Pancreas (tissue), 10 donors: ENCODE measurements around the gene KAT6B. TPM values are rescaled to one million over a fixed set of nuclear protein-coding genes. Genes with fewer than 3 reads are reported as not detected.

Source experiments
- ATAC-seq, 4 donors: fragments of 200-7000 bp; cut with Tn5 transposase; one replicate each; pipeline versions ENCODE4 v1.8.0 to v1.9.1; 2020; ENCODE audit warnings: mild to moderate bottlenecking in 4 of 4, moderate library complexity in 4 of 4
- DNase-seq, 6 donors: peaks; one replicate each; pipeline ENCODE4 v3.0.0-alpha.2; 2020
- FAIRE-seq: peaks from 2 replicates; lab custom pipeline; 2012; peaks lifted over from hg19 to GRCh38; lab: Jason Lieb, UNC
- H3K27ac ChIP-seq, 4 donors: fragments of 200-600 bp; sonication (generic); 1 replicate in 3 of 4; 2 replicates in 1 of 4; pipeline versions ENCODE4 v1.5.0 to v1.8.0; 2020
- H3K27me3 ChIP-seq, 4 donors: fragments of 200-600 bp; one replicate each; pipeline ENCODE4 v1.8.0; 2021
- H3K36me3 ChIP-seq, 3 donors: fragments of 200-600 bp; sonication (generic) in 1 of 3; one replicate each; pipeline versions ENCODE4 v1.5.0 to v1.8.0; 2020 to 2021
- H3K4me1 ChIP-seq, 3 donors: fragments of 200-600 bp; one replicate each; pipeline ENCODE4 v1.8.0; 2021
- H3K4me3 ChIP-seq, 4 donors: fragments of 200-600 bp; sonication (generic) in 2 of 4; one replicate each; pipeline versions ENCODE4 v1.5.0 to v1.8.0; 2020 to 2021
- H3K9me3 ChIP-seq, 4 donors: fragments of 200-600 bp; one replicate each; pipeline ENCODE4 v1.8.0; 2021
- WGBS, 2 donors: extraction: QIAGEN DNeasy Blood & Tissue Kit; methylation state at CpG; one replicate each; pipeline ENCODE4 v1.1.7; 2013; 5-methylcytosine and 5-hydroxymethylcytosine counted together
- intact Hi-C, 3 donors: fragments of 100-400 bp; cut with DNase I; formaldehyde crosslinking; loops; one replicate each; pipeline versions ENCODE4 v1.11.1 to v1.14.2; 2022
- polyA plus RNA-seq, 2 donors: library from polyadenylated mRNA; stranded (reverse); fragments of 200-250 nt; gene quantifications; one replicate each; pipeline ENCODE4 v1.2.3, GENCODE V29; 2013
- total RNA-seq, 6 donors: library from RNA; stranded (reverse); fragmentation: NEBNext Ultra II Directional in 4 of 6; extraction: Animal tissue kit (Norgen Biotek cat#: 25700) in 4 of 6; gene quantifications; one replicate each; pipeline versions ENCODE4 v1.2.1 to v1.2.4, GENCODE V29; 2021 to 2023
- TF ChIP-seq, protein P1 (sequence below), 4 donors: fragments of 200-600 bp; sonication (generic) in 3 of 4; IDR thresholded peaks; one replicate each; pipeline versions ENCODE4 v1.5.0 to v1.8.0; 2021; ENCODE audit warnings: antibody characterized with exemption in 4 of 4
- donor health status: healthy with polysubstance abuse.
- donor health status: DM: no; HTN: no; CAD: no; lungs with moderate emphysema.
- donor health status: DM: no; HTN: no; CAD: no.
- donor health status: control.
- donor health status: control.
- donor health status: Bipolar disorder and iron deficiency.
- donor health status: DM: yes; HTN: yes; CAD: no.
- donor health status: DM: no; HTN: no; CAD: no.
- donor health status: DM: no; HTN: no; CAD: no.
- donor health status: DM: yes; HTN: yes; CAD: no.

The KAT6B gene
- total and polyA plus RNA-seq, 8 donors, result 7.6 to 28.6 (median 18.1) TPM

GRCh38 chr10:74949843-74950765 lies 123.7 kb downstream of the KAT6B start:
- no peak overlapping the region for H3K4me3 ChIP-seq
- H3K27me3 ChIP-seq, result no peaks in the 10 kb centered on the region
- H3K27ac ChIP-seq, result no peak overlapping the region
- FAIRE-seq, result no peak
- 93 to 94% methylated on average over 8 of the region's 8 CpGs for WGBS, 2 donors
- H3K9me3 ChIP-seq, result no peaks in the 10 kb centered on the region
- H3K4me1 ChIP-seq, result peaks cover 21 to 35% (median 29%) of the 10 kb centered on the region in 3 donors
- TF ChIP-seq, protein P1, sequence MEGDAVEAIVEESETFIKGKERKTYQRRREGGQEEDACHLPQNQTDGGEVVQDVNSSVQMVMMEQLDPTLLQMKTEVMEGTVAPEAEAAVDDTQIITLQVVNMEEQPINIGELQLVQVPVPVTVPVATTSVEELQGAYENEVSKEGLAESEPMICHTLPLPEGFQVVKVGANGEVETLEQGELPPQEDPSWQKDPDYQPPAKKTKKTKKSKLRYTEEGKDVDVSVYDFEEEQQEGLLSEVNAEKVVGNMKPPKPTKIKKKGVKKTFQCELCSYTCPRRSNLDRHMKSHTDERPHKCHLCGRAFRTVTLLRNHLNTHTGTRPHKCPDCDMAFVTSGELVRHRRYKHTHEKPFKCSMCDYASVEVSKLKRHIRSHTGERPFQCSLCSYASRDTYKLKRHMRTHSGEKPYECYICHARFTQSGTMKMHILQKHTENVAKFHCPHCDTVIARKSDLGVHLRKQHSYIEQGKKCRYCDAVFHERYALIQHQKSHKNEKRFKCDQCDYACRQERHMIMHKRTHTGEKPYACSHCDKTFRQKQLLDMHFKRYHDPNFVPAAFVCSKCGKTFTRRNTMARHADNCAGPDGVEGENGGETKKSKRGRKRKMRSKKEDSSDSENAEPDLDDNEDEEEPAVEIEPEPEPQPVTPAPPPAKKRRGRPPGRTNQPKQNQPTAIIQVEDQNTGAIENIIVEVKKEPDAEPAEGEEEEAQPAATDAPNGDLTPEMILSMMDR (IDR thresholded peaks at IDR 0.05), result no peak
- DNase-seq, result no peak
- intact Hi-C loops, result no loop called here
- no peaks in the 10 kb centered on the region for H3K36me3 ChIP-seq
- ATAC-seq, result no peak

DNA sequence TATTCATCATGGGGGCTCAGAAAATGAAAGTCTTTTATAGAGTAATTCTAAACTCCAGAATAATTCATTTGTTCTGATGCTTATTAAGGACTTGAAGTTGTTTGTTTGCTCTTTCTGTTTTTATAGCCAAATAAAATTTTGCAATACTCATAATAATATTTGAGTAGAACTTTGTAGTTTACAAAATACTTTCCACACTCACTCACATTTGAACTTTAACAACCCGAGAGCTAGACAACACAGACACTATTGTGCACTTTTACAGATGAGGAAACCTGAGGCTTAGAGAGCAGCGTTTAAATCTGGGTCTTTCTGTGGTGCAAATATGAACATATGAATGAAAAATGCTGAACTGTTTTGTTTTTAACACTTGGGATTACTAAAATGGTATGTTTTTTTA lies 126.8 kb downstream of the KAT6B start:
- Histone ChIP-seq H3K27ac (no peak overlapping the region), H3K36me3 (no peaks in the 10 kb centered on the region), H3K4me3 (no peak overlapping the region), H3K9me3 (no peaks in the 10 kb centered on the region), H3K4me1 (peaks cover 12 to 29% (median 26%) of the 10 kb centered on the region in 3 donors), H3K27me3 (no peaks in the 10 kb centered on the region)
- FAIRE-seq (no peak), DNase-seq (no peak), ATAC-seq (no peak)
- TF ChIP-seq, protein P1 (IDR thresholded peaks at IDR 0.05), result no peak
- intact Hi-C loops, result no loop called here
- 81 to 94% methylated on average over 2 of the region's 2 CpGs for WGBS, 2 donors

DNA sequence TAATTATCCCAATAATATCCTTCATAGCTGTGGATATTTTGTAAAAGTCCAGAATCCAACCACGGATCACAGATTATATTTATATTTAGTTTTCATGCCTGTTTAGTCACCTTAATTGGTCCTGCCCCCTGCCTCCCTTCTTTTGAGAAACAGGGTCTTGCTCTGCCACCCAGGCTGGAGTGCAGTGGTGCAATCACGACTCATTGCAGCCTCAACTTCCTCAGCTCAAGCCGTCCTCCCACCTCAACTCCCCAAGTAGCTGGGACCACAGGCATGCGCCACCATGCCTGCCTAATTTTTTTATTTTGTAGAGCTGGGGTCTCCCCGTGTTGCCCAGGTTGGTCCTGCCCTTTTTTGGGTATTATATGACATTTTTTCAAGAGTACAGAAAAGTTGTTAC lies 129.4 kb downstream of the KAT6B start:
- Histone ChIP-seq H3K27me3 (no peaks in the 10 kb centered on the region), H3K4me1 (peaks cover 5 to 20% (median 17%) of the 10 kb centered on the region in 3 donors), H3K36me3 (no peaks in the 10 kb centered on the region), H3K9me3 (no peaks in the 10 kb centered on the region), H3K27ac (no peak overlapping the region), H3K4me3 (no peak overlapping the region)
- 93 to 97% methylated on average over 5 of the region's 5 CpGs for WGBS, 2 donors
- TF ChIP-seq, protein P1 (IDR thresholded peaks at IDR 0.05), result no peak
- DNase-seq (no peak), FAIRE-seq (no peak), ATAC-seq (no peak)
- intact Hi-C loops, result no loop called here

GRCh38 chr10:74956555-74957111 lies 130.2 kb downstream of the KAT6B start:
- TF ChIP-seq, protein P1 (IDR thresholded peaks at IDR 0.05), result no peak
- FAIRE-seq, result no peak

More at GRCh38 chr10:74956555-74957111, 130.2 kb downstream of the KAT6B start:
- H3K27ac ChIP-seq, result no peak overlapping the region
- intact Hi-C loops, result no loop called here
- 77 to 78% methylated on average over 1 of the region's 1 CpG for WGBS, 2 donors
- no peak overlapping the region for H3K4me3 ChIP-seq
- H3K36me3 ChIP-seq, result no peaks in the 10 kb centered on the region
- H3K27me3 ChIP-seq, result no peaks in the 10 kb centered on the region
- peaks cover 5 to 26% (median 26%) of the 10 kb centered on the region in 3 donors for H3K4me1 ChIP-seq
- no peak for DNase-seq
- no peaks in the 10 kb centered on the region for H3K9me3 ChIP-seq
- no peak for ATAC-seq
